ENCODE data around the gene PA2G4. TPM values are rescaled to one million over a fixed set of nuclear protein-coding genes. Genes with fewer than 3 reads are reported as not detected.
A peak's percentile ranks its signal among the peaks of the same experiment; 100 is the strongest.

The PA2G4 gene
- total and polyA plus RNA-seq, 10 of the 15 experiments (the other 5 are each of a cell fraction or from before 2014, with no cell fraction given): 148 to 514 (median 406) TPM

DNA sequence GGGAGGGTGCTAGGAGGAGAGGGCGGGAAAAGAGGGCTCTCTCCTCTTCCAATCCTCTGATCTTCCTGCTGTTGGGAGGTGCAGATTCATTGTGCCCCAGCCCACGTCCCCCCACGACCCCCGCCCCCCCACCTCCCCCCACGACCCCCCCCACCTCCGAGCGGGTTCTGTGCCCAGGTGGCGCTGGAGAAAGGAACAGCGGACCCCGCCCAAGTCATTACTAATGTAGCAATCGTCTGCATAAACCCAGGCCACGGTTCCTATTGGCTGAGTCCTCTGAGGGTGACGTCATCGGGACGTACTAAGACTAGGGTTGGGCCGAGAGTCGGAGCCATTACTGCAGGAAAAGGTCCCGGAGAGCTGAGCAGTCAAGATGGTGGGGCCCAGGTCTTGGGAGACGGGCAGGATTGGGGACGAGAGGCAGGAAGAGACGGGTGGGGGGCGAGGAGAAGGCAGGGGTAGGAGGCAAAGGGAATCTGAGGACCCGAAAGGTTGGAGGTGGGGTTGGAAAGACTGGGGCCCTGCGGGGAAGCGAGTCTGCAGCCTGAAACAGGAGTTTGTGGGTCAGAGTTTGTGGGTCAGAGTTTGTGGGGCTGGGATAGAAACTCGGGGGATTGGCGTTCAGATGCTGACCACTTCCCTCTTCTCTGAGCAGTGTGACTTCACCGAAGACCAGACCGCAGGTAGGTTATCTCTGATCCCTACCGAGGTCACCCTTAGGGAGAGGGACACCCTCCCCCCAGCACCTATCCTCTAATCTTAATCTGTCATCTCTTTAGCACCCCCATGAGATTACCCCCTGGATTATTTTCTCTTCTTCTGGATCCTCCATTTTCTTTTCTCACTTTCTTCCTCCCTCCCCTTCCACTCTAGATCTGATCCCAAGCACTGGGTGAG, 53.9 kb downstream of the PA2G4 start, which contains the start of gene MYL6:
MYL6 (plus strand) TSS at position 331 of the 897 bp plus-strand sequence; CDS start at position 374, 43 bp downstream.
- in situ Hi-C loops (cut with MboI): no loop called here
- TF ChIP-seq, protein P1, sequence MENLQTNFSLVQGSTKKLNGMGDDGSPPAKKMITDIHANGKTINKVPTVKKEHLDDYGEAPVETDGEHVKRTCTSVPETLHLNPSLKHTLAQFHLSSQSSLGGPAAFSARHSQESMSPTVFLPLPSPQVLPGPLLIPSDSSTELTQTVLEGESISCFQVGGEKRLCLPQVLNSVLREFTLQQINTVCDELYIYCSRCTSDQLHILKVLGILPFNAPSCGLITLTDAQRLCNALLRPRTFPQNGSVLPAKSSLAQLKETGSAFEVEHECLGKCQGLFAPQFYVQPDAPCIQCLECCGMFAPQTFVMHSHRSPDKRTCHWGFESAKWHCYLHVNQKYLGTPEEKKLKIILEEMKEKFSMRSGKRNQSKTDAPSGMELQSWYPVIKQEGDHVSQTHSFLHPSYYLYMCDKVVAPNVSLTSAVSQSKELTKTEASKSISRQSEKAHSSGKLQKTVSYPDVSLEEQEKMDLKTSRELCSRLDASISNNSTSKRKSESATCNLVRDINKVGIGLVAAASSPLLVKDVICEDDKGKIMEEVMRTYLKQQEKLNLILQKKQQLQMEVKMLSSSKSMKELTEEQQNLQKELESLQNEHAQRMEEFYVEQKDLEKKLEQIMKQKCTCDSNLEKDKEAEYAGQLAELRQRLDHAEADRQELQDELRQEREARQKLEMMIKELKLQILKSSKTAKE (IDR thresholded peaks at IDR 0.05; ENCODE audit: low read depth, poor library complexity, severe bottlenecking): peak; percentile 61
- TF ChIP-seq HDGF (IDR thresholded peaks at IDR 0.05) (peak; percentile 95), BMI1 (IDR thresholded peaks at IDR 0.05; ENCODE audit: borderline replicate concordance) (peak; percentile 74; the same call in 1 of the 2 replicates), ZNF384 (IDR thresholded peaks at IDR 0.05; ENCODE audit: borderline replicate concordance, low read depth, low read length) (no peak), NRF1 (conservative IDR thresholded peaks at IDR 0.05; ENCODE audit: low read depth, low read length) (no peak), FOXM1 (IDR thresholded peaks at IDR 0.05; ENCODE audit: low read depth, low read length) (no peak), NFYB (IDR thresholded peaks at IDR 0.05; ENCODE audit: insufficient read depth, low read depth, low read length) (peak; percentile 71), KLF5 (IDR thresholded peaks at IDR 0.05; ENCODE audit: partially characterized antibody) (peak; percentile 58), SMAD1 (IDR thresholded peaks at IDR 0.05; ENCODE audit: low read depth, partially characterized antibody) (peak; percentile 93), HCFC1 (IDR thresholded peaks at IDR 0.05; ENCODE audit: low read length) (no peak; the same call in 1 of the 2 replicates)
- TF ChIP-seq, protein P2, sequence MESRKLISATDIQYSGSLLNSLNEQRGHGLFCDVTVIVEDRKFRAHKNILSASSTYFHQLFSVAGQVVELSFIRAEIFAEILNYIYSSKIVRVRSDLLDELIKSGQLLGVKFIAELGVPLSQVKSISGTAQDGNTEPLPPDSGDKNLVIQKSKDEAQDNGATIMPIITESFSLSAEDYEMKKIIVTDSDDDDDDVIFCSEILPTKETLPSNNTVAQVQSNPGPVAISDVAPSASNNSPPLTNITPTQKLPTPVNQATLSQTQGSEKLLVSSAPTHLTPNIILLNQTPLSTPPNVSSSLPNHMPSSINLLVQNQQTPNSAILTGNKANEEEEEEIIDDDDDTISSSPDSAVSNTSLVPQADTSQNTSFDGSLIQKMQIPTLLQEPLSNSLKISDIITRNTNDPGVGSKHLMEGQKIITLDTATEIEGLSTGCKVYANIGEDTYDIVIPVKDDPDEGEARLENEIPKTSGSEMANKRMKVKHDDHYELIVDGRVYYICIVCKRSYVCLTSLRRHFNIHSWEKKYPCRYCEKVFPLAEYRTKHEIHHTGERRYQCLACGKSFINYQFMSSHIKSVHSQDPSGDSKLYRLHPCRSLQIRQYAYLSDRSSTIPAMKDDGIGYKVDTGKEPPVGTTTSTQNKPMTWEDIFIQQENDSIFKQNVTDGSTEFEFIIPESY (IDR thresholded peaks at IDR 0.05): 0 out of 2 replicates have a peak, but pooled peaks have one; percentile 25
- TF ChIP-seq, protein P3, sequence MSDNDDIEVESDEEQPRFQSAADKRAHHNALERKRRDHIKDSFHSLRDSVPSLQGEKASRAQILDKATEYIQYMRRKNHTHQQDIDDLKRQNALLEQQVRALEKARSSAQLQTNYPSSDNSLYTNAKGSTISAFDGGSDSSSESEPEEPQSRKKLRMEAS (IDR thresholded peaks at IDR 0.05; ENCODE audit: low read depth, low read length): no peak
- TF ChIP-seq, protein P4, sequence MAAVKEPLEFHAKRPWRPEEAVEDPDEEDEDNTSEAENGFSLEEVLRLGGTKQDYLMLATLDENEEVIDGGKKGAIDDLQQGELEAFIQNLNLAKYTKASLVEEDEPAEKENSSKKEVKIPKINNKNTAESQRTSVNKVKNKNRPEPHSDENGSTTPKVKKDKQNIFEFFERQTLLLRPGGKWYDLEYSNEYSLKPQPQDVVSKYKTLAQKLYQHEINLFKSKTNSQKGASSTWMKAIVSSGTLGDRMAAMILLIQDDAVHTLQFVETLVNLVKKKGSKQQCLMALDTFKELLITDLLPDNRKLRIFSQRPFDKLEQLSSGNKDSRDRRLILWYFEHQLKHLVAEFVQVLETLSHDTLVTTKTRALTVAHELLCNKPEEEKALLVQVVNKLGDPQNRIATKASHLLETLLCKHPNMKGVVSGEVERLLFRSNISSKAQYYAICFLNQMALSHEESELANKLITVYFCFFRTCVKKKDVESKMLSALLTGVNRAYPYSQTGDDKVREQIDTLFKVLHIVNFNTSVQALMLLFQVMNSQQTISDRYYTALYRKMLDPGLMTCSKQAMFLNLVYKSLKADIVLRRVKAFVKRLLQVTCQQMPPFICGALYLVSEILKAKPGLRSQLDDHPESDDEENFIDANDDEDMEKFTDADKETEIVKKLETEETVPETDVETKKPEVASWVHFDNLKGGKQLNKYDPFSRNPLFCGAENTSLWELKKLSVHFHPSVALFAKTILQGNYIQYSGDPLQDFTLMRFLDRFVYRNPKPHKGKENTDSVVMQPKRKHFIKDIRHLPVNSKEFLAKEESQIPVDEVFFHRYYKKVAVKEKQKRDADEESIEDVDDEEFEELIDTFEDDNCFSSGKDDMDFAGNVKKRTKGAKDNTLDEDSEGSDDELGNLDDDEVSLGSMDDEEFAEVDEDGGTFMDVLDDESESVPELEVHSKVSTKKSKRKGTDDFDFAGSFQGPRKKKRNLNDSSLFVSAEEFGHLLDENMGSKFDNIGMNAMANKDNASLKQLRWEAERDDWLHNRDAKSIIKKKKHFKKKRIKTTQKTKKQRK (IDR thresholded peaks at IDR 0.05; ENCODE audit: low read depth, low read length): 0 out of 2 replicates have a peak, but pooled peaks have one; percentile 15

More for the DNA sequence above, 53.9 kb downstream of the PA2G4 start, which contains the start of gene MYL6:
- RAD21 ChIA-PET (ENCODE audit: unreplicated experiment): interaction anchor here (1.2 to 2.8 kb wide), 7 partner anchors 18 to 63 kb away, joined by 3 to 18 read pairs (median 5); partner anchors contain the start of genes ESYT1, RNF41, SMARCC2 and ZC3H10
- intact Hi-C loops (cut with micrococcal nuclease; ENCODE audit: unreplicated experiment): loop anchor here (2.0 kb wide), 1 partner anchor 31 kb away; the partner anchor contains the start of gene SMARCC2
- ATAC-seq (peak; percentile 87), DNase-seq (ENCODE audit: low read depth, low spot score) (peak; percentile 88), FAIRE-seq (peak; percentile 99)
- Histone ChIP-seq H3K4me3 (peak within 1 kb of the TSS; percentile 90), H3K79me2 (ENCODE audit: control insufficient read depth, insufficient read depth, low read length) (peaks cover 41% of the 10 kb centered on the region), H3K27me3 (replicated peaks in 1 of 2; ENCODE audit: control insufficient read depth in 2 of 2, insufficient read depth in 2 of 2, low read length in 1 of 2) (no peaks in the 10 kb centered on the region), H3K9ac (ENCODE audit: control insufficient read depth, insufficient read depth, low read length) (peak within 1 kb of the TSS; percentile 89), H3K9me3 (replicated peaks; ENCODE audit: control insufficient read depth, insufficient read depth, low read length) (no peaks in the 10 kb centered on the region), H3K4me1 (ENCODE audit: control insufficient read depth, insufficient read depth, low read length) (peaks cover 24% of the 10 kb centered on the region), H3K27ac (ENCODE audit: control insufficient read depth, insufficient read depth) (peak within 1 kb of the TSS; percentile 91), H4K20me1 (ENCODE audit: control insufficient read depth, insufficient read depth) (no peaks in the 10 kb centered on the region), H3K36me3 (ENCODE audit: control insufficient read depth in 2 of 2, insufficient read depth in 2 of 2, low read length in 1 of 2) (peaks cover 23 to 28% of the 10 kb centered on the region in 2 experiments), H2AFZ (ENCODE audit: control insufficient read depth, low read depth, low read length) (peak within 1 kb of the TSS; percentile 71), H3K4me2 (ENCODE audit: control insufficient read depth, insufficient read depth) (peak within 1 kb of the TSS; percentile 98)
- CTCF ChIA-PET: interaction anchor here (0.8 to 2.2 kb wide), 9 partner anchors 14 to 306 kb away, joined by 4 to 13 read pairs (median 4); partner anchors contain the start of genes ESYT1 and SMARCC2
- BruUV-seq (replicated peaks): no TSS peak
- POLR2A ChIA-PET: interaction anchor here (0.6 to 2.5 kb wide), 14 partner anchors 14 to 1095 kb away, joined by 3 to 19 read pairs (median 4); partner anchors contain the start of genes ESYT1, PA2G4, RAB5B and RNF41
- SMC1A ChIA-PET (ENCODE audit: uncharacterized antibody, unreplicated experiment): interaction anchor here (1.0 to 2.4 kb wide), 4 partner anchors 29 to 33 kb away, joined by 3 to 12 read pairs (median 6); partner anchors contain the start of genes ESYT1 and SMARCC2
- 0% methylated on average over 27 of the region's 30 CpGs for WGBS (ENCODE audit: insufficient coverage, insufficient replicate concordance, low lambda C conversion rate, missing lambda C conversion rate)
